Urothelium cell line (cell line): ENCODE data around the gene RAB27A.

Source experiments
- DNase-seq: peaks from one replicate; pipeline ENCODE4 v3.0.0; 2011; ENCODE audit warnings: low spot score, mixed read lengths
- FAIRE-seq: peaks from 2 replicates; lab custom pipeline; 2011; peaks lifted over from hg19 to GRCh38; lab: Jason Lieb, UNC

Gene RAB27A

GRCh38 chr15:55168350-55168974 is 121.2 kb downstream of the RAB27A start:
- no peak for FAIRE-seq
- peak; percentile 63 for DNase-seq

- FAIRE-seq (no peak), DNase-seq (no peak)
Measured at GRCh38 chr15:55164284-55164683, 125.3 kb downstream of the RAB27A start.
